Rectal smooth muscle tissue (tissue), 1 donor: ENCODE measurements around the gene CKAP5.
A peak's percentile ranks its signal among the peaks of the same experiment; 100 is the strongest.

Source experiments
- H3K27ac ChIP-seq: one replicate; pipeline ENCODE4 v1.7.0; 2013; ENCODE audit warnings: low read depth, low read length, inconsistent platforms
- H3K27me3 ChIP-seq: one replicate; pipeline ENCODE4 v1.7.0; 2013; ENCODE audit warnings: low read length; ENCODE audit not compliant: control insufficient read depth, insufficient read depth
- H3K36me3 ChIP-seq: one replicate; pipeline ENCODE4 v1.7.0; 2013; ENCODE audit warnings: low read length; ENCODE audit not compliant: control insufficient read depth, insufficient read depth
- H3K4me1 ChIP-seq: one replicate; pipeline ENCODE4 v1.7.0; 2013; ENCODE audit warnings: low read length; ENCODE audit not compliant: control insufficient read depth, insufficient read depth
- H3K4me3 ChIP-seq: one replicate; pipeline ENCODE4 v1.7.0; 2013; ENCODE audit warnings: low read length
- H3K9ac ChIP-seq: one replicate; pipeline ENCODE4 v1.7.0; 2013; ENCODE audit warnings: low read length

The CKAP5 gene

DNA sequence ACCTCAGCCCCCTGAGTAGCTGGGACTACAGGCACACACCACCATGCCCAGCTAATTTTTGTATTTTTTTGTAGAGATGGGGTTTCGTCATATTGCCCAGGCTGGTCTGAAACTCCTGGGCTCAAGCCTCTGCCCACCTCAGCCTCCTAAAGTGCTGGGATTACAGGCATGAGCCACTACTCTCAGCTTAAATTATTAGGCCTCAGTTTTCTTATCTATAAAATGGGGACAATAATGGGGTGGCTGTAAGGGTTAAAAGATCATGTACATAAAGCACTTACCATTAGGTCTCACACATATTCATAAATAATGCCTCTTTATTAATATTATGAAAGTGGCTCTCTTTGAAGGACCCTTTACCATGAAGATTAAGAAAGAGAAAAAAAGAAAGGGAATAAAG lies 31.5 kb upstream of the CKAP5 start:
- no peaks in the 10 kb centered on the region for H3K4me1 ChIP-seq
- no peak overlapping the region for H3K4me3 ChIP-seq
- no peak overlapping the region for H3K9ac ChIP-seq
- peaks cover 8% of the 10 kb centered on the region for H3K36me3 ChIP-seq
- no peaks in the 10 kb centered on the region for H3K27me3 ChIP-seq
- no peak overlapping the region for H3K27ac ChIP-seq

DNA sequence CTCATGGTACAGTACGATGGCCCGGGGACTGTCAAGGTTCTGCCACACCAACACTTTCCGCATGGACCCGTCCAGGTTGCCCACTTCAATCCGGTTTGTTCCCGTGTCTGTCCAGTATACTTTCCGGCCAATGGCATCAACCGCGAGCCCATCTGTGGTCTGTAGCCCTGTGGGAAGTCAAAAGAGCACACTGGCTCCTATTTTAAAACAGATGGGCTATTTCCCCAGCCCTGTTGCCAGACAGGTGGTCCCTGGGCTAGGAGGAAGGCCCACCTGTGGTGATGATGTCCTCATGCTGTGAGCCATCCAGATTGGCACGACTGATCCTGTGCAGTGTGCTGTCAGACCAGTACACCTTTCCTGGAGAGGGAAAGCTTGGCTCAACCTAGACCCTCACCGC lies 30.4 kb upstream of the CKAP5 start:
- Histone ChIP-seq H3K4me3 (no peak overlapping the region), H3K36me3 (peaks cover 10% of the 10 kb centered on the region), H3K27me3 (no peaks in the 10 kb centered on the region), H3K4me1 (no peaks in the 10 kb centered on the region), H3K9ac (no peak overlapping the region), H3K27ac (no peak overlapping the region)

DNA sequence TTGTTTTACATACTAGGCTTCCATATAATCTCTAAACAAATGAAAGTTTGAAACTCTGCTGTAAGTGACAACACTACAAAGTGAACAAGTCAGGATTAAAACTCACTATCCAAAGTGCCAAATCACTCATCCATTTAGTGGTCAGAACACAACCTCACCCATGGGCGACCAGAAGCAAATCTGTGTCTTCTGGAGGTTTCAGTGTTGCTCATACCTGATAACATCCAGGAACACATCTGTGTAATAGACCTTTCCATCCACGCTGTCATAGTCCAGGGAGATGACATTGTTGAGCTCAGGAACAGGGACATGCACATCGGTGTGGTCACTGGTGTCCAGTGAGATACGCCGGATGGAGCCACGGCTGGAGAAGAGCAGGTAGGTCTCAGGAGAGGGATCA lies 28.5 kb upstream of the CKAP5 start:
- Histone ChIP-seq H3K27ac (no peak overlapping the region), H3K36me3 (peaks cover 11% of the 10 kb centered on the region), H3K4me1 (no peaks in the 10 kb centered on the region), H3K4me3 (no peak overlapping the region), H3K9ac (no peak overlapping the region), H3K27me3 (no peaks in the 10 kb centered on the region)

DNA sequence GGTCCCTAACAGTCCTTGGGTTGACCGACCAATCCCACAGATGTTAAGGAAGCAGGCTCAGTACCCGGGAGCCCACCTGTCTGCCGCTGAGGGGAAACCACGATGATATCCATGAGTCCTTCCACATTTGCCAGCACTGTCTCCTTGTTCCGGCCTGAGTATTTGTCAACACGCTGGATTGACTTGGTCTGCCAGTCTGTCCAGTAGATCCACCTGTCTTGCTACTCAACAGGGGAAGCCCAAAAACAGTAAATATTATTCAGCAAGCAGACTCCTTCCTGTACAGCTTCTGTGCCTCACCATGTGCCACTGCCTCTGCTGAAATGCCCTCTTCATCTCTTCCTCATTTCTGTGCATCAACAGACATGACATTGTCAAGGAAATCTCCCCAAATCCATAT lies 22.8 kb upstream of the CKAP5 start:
- no peak overlapping the region for H3K4me3 ChIP-seq
- H3K27ac ChIP-seq, result no peak overlapping the region
- no peaks in the 10 kb centered on the region for H3K4me1 ChIP-seq
- H3K27me3 ChIP-seq, result no peaks in the 10 kb centered on the region
- H3K36me3 ChIP-seq, result peaks cover 7% of the 10 kb centered on the region
- no peak overlapping the region for H3K9ac ChIP-seq

DNA sequence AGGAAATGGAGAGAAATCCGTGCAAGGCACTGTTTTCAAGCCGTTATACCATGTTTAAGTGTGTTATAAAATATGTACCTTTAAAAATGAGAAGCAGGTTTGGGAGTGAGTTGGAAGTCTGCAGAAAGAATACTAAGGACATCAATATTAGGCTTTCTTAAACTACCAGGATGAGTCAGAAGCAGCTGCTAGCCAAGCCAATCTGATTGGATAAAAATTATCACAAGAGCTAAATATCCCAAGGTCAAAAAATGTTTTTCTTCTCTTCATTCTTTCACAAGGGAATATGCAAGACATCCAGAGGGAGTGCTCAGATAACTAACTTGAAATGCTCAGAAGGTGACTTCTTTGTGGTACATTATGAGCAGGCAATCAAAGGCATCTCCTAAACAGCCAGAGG lies 19.3 kb upstream of the CKAP5 start:
- Histone ChIP-seq H3K27me3 (no peaks in the 10 kb centered on the region), H3K4me1 (no peaks in the 10 kb centered on the region), H3K4me3 (no peak overlapping the region), H3K9ac (no peak overlapping the region), H3K36me3 (peaks cover 3% of the 10 kb centered on the region), H3K27ac (no peak overlapping the region)

DNA sequence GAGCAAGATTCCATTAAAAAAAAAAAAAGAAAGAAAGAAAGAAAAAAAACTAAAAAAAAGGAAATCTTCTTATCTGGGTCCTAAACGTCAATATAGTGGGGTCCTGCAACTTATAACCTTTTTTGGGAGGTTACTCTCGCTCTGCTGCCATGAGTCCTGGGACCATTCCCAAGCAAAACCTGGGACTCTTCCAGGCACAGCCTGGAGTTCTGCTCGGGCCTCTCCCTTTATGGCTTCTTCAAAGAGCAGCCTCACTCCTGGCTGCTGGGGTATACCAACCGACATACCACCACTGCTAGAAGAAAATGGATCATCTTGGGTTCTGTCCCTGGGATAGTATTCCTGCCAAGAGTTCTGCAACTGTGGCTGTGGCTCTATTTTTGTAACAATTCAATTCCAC lies 14.1 kb upstream of the CKAP5 start:
- H3K36me3 ChIP-seq, result peaks cover 5% of the 10 kb centered on the region
- H3K4me1 ChIP-seq, result no peaks in the 10 kb centered on the region
- no peak overlapping the region for H3K4me3 ChIP-seq
- H3K27me3 ChIP-seq, result no peaks in the 10 kb centered on the region
- peak overlapping the region; percentile 48 for H3K27ac ChIP-seq
- H3K9ac ChIP-seq, result no peak overlapping the region

DNA sequence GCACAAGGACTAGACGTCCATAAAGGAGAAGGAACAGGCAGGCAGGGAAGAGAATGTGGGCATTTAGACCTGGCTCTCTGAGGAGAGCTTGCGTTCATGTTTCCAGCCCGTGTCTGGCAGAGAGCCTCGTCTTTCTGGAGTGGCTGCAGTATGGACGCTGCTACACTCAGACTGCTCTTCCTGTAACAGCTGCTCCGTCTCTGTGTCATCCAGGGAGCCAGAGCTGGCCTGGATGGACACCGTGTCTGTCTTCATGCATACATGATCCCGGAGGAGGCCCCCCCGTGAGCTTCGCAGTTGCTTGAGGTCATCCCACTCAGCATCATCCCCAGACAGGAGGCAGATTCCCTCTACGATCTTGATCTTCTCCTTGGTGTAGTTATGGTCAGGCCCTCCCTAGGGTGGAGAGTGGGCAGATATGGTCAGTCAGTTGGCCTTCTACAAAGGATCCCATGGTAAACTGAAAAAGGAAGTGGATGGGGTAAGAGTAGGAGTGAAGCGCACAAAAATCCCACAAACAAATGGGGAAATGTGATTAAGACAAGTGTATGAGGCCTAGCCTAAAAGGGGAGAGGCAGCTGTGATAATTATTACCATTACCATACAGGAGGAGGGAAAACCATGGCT lies 13.0 kb upstream of the CKAP5 start:
- no peaks in the 10 kb centered on the region for H3K4me1 ChIP-seq
- H3K9ac ChIP-seq, result no peak overlapping the region
- no peaks in the 10 kb centered on the region for H3K27me3 ChIP-seq
- no peak overlapping the region for H3K4me3 ChIP-seq
- peaks cover 5% of the 10 kb centered on the region for H3K36me3 ChIP-seq
- no peak overlapping the region for H3K27ac ChIP-seq

DNA sequence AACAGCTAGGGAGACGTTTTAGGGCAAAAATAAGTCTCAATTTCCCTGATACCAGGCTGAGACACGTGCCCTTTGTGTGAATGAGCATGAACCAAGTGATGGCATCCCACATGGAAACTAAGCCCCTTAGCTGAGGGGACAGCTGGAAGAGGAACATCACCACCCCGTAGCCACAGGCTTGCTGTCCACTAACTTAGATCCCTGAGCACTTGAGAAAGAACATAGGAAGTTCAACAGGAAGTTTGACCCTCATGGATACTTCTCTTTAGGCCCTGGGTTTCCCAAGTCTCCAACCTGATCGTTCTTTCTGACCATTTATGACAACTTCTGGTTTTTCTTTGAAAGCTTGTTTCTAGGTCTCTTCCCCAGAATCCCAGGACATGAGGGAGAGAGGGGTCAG lies 11.6 kb upstream of the CKAP5 start:
- H3K4me3 ChIP-seq, result no peak overlapping the region

DNA sequence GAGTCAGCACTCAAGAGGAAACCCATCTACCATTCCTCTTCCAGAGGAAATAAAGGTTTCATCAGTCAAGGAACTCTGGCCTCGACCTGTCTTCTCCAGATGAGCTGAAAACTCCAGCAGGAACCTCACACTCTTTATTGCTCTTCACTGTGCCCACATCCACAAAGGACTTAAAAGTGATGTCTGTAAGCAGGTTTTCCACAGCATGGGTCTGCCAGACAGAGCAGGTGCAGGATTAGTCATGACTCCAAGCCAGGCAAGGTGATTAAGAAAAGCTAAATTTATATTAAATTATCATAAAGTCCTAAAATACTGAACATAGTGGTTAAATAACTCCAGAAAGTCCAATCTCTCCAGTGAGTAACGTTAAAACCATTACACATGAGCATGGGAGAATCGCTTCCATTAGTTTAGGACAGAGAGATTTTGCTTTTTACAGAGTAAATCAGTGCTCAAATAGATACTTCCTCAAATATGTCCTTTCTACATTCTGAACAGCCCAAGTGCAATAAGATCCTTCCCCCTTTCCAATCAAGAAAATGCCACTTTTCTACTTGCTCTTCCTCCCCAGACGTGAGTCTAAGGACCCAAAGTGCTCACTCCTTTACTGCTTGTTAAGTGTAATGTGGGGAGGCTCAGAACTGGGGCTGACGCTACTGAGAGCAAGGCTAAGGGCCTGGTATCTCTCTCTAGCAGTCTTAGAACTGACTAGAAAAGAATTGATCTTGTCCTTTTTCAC lies 10.7 kb upstream of the CKAP5 start:
- Histone ChIP-seq H3K4me1 (no peaks in the 10 kb centered on the region), H3K27ac (no peak overlapping the region), H3K4me3 (no peak overlapping the region), H3K36me3 (peaks cover 2% of the 10 kb centered on the region), H3K27me3 (no peaks in the 10 kb centered on the region), H3K9ac (no peak overlapping the region)

More for the DNA sequence above, 11.6 kb upstream of the CKAP5 start:
- peaks cover 2% of the 10 kb centered on the region for H3K36me3 ChIP-seq
- H3K9ac ChIP-seq, result no peak overlapping the region
- H3K27ac ChIP-seq, result no peak overlapping the region
- no peaks in the 10 kb centered on the region for H3K27me3 ChIP-seq
- no peaks in the 10 kb centered on the region for H3K4me1 ChIP-seq

DNA sequence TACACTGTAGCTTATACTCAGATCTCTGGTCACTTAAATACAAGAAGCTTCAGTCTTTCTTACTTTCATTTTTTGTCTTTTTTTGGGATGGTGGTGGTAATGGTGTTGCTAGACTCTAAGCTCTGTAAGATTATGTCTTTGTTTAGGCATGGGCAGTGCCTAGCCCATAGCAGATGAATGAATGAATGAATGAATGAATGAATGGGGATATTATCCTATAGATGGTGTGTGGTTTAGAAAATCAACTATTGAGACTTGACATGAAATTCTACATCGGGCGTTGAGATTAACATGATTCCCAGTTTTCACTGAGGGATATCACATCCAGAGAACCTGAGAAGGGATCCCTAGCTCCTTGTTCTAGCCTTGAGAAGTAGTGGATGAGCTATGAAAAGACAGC lies 9.8 kb upstream of the CKAP5 start:
- no peaks in the 10 kb centered on the region for H3K27me3 ChIP-seq
- H3K4me1 ChIP-seq, result no peaks in the 10 kb centered on the region
- no peak overlapping the region for H3K4me3 ChIP-seq
- peaks cover 2% of the 10 kb centered on the region for H3K36me3 ChIP-seq
- H3K9ac ChIP-seq, result no peak overlapping the region
- no peak overlapping the region for H3K27ac ChIP-seq

DNA sequence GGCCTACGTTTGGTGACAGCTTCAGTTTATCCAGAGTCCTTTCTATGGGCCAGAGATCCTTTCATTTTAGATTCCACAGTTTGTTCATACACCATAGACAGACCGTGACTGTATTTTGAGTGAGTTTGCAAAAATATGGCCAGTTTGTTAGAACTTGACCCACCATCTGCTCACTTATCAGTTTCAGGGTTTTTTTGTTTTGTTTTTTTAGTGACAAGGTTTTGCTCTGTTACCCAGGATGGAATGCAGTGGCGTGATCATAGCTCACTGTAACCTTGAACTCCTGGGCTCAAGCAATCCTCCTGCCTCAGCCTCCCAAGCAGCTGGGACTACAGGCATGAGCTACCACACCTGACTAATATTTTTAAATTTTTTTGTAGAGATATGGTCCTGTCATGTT lies 9.1 kb upstream of the CKAP5 start:
- H3K36me3 ChIP-seq, result peaks cover 2% of the 10 kb centered on the region
- no peaks in the 10 kb centered on the region for H3K4me1 ChIP-seq
- H3K27me3 ChIP-seq, result no peaks in the 10 kb centered on the region
- no peak overlapping the region for H3K27ac ChIP-seq
- H3K4me3 ChIP-seq, result no peak overlapping the region
- no peak overlapping the region for H3K9ac ChIP-seq

DNA sequence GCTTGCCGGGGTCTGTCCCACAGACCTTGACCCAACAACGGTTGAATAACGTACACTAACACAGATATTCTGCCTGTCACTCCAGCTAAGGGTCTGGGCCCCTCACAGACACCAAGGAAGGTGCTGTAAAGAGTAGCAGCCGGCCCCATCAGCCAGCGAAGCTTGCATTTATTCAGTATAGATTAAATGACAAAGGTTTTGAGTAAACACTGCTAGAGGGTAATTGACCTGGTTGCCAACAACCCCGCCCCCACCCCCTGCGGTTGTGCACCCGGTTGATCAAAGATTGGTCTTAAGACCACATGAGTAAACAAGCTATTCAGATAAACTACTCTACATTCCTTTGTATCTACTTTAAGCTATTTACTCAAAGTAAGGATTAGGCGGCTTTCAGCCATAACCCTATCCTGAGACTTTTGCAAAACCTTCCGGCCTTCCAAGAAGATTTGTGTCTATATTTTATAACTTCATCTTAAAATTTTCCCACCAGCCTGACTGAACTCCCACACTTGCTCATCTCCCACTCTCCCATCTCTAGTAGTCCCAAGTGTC lies 4.8 kb upstream of the CKAP5 start:
- no peak overlapping the region for H3K4me3 ChIP-seq
- no peaks in the 10 kb centered on the region for H3K27me3 ChIP-seq
- no peaks in the 10 kb centered on the region for H3K36me3 ChIP-seq
- peaks cover 4% of the 10 kb centered on the region for H3K4me1 ChIP-seq
- no peak overlapping the region for H3K27ac ChIP-seq
- H3K9ac ChIP-seq, result no peak overlapping the region

DNA sequence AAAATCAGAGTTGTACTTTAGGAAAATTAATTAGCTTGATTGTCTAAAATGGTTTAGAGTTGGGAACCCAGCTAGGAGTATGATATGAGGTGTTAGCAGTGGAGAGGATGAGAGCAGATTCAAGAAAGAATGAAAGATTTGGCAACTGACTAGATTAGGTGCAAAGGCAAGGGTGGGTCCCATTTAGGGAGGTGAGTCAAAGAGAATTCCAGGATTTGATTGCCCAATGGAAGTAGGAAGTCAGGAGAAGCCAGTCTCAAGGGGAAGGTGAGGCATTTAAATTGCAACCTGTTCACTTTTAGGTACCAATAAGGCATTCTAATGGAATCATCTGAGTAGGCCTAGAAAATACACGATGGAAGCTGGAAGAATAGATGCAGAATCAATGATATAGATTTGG lies 3.6 kb upstream of the CKAP5 start:
- Histone ChIP-seq H3K27ac (no peak overlapping the region), H3K36me3 (no peaks in the 10 kb centered on the region), H3K27me3 (no peaks in the 10 kb centered on the region), H3K4me1 (peaks cover 6% of the 10 kb centered on the region), H3K9ac (no peak overlapping the region), H3K4me3 (no peak overlapping the region)
